ENCODE results near the gene NT5C2. TPM values are rescaled to one million over a fixed set of nuclear protein-coding genes. Genes with fewer than 3 reads are reported as not detected.
"Not testable (repeated sequence)": the region's sequence is repeated elsewhere in the genome, so short reads cannot be mapped to it uniquely, and the experiment has no call there.

Gene NT5C2
- total RNA-seq, 4 donors from 2014 or later, result 28.4 to 51.5 (median 33.2) TPM

- 97% methylated on average over 4 of the region's 4 CpGs for WGBS
- peak in 1 of 2 donors; percentile 2 for DNase-seq (ENCODE audit: low spot score in 2 of 2)
- no peak overlapping the region for H3K4me3 ChIP-seq
- H3K36me3 ChIP-seq, result no peaks in the 10 kb centered on the region
- no peak overlapping the region for H3K27ac ChIP-seq
- H3K4me1 ChIP-seq, result peaks cover 4% of the 10 kb centered on the region
- no peaks in the 10 kb centered on the region for H3K27me3 ChIP-seq
- peaks cover 9% of the 10 kb centered on the region for H3K9me3 ChIP-seq
- TF ChIP-seq POLR2A (IDR thresholded peaks at IDR 0.05) (no peak), CTCF (IDR thresholded peaks at IDR 0.05) (no peak), EP300 (IDR thresholded peaks at IDR 0.05) (no peak), POLR2AphosphoS5 (IDR thresholded peaks at IDR 0.05) (no peak)
These were observed 31.1 kb upstream of the NT5C2 start for GRCh38 chr10:103224133-103224532.

- DNase-seq (ENCODE audit: low spot score in 2 of 2), result peak in 1 of 2 donors; percentile 10
- H3K27ac ChIP-seq, H3K4me1 ChIP-seq, H3K27me3 ChIP-seq, H3K4me3 ChIP-seq, H3K36me3 ChIP-seq, H3K9me3 ChIP-seq: not testable (repeated sequence)
- 38% methylated on average over 4 of the region's 4 CpGs for WGBS
These were observed 23.3 kb upstream of the NT5C2 start for GRCh38 chr10:103216362-103216761.

GRCh38 chr10:103215601-103216000 lies 22.5 kb upstream of the NT5C2 start:
- no peak for TF ChIP-seq POLR2A (IDR thresholded peaks at IDR 0.05)
- TF ChIP-seq CTCF (IDR thresholded peaks at IDR 0.05), result no peak
- Histone ChIP-seq H3K27ac (no peak overlapping the region), H3K4me1 (no peaks in the 10 kb centered on the region), H3K4me3 (no peak overlapping the region), H3K9me3 (no peaks in the 10 kb centered on the region), H3K36me3 (no peaks in the 10 kb centered on the region), H3K27me3 (no peaks in the 10 kb centered on the region)
- DNase-seq (ENCODE audit: low spot score in 2 of 2), result peak in 1 of 2 donors; percentile 19
- 90% methylated on average over 5 of the region's 5 CpGs for WGBS

GRCh38 chr10:103210262-103210661 lies 17.2 kb upstream of the NT5C2 start:
- DNase-seq (ENCODE audit: low spot score in 2 of 2), result peak in 1 of 2 donors; percentile 5
- H3K4me1 ChIP-seq, H3K4me3 ChIP-seq, H3K27ac ChIP-seq, H3K27me3 ChIP-seq, H3K9me3 ChIP-seq, H3K36me3 ChIP-seq: not testable (repeated sequence)
- WGBS, result 94% methylated on average over 4 of the region's 4 CpGs

- H3K27ac ChIP-seq, H3K36me3 ChIP-seq, H3K4me1 ChIP-seq, H3K4me3 ChIP-seq, H3K9me3 ChIP-seq, H3K27me3 ChIP-seq: not testable (repeated sequence)
- peak in 1 of 2 donors; percentile 5 for DNase-seq (ENCODE audit: low spot score in 2 of 2)
- 54% methylated on average over 3 of the region's 3 CpGs for WGBS
These were observed 14.6 kb upstream of the NT5C2 start for GRCh38 chr10:103207643-103208042.

- Histone ChIP-seq H3K4me1 (no peaks in the 10 kb centered on the region), H3K36me3 (no peaks in the 10 kb centered on the region), H3K4me3 (no peak overlapping the region), H3K27me3 (no peaks in the 10 kb centered on the region), H3K27ac (no peak overlapping the region), H3K9me3 (no peaks in the 10 kb centered on the region)
- TF ChIP-seq POLR2AphosphoS5 (IDR thresholded peaks at IDR 0.05) (no peak), EP300 (IDR thresholded peaks at IDR 0.05) (no peak)
- no peak for DNase-seq (ENCODE audit: low spot score in 2 of 2)
- WGBS, result 75% methylated on average over 2 of the region's 2 CpGs
These were observed 14.1 kb upstream of the NT5C2 start for GRCh38 chr10:103207141-103207540.

- peak in 1 of 2 donors; percentile 5 for DNase-seq (ENCODE audit: low spot score in 2 of 2)
- WGBS, result 78% methylated on average over 3 of the region's 3 CpGs
- H3K4me3 ChIP-seq, H3K36me3 ChIP-seq, H3K4me1 ChIP-seq, H3K9me3 ChIP-seq, H3K27ac ChIP-seq, H3K27me3 ChIP-seq: not testable (repeated sequence)
These were observed 13.6 kb upstream of the NT5C2 start for GRCh38 chr10:103206715-103207114.

- WGBS, result 80% methylated on average over 4 of the region's 4 CpGs
- not testable (repeated sequence) for H3K27ac ChIP-seq; H3K9me3 ChIP-seq; H3K27me3 ChIP-seq; H3K4me3 ChIP-seq; H3K36me3 ChIP-seq; H3K4me1 ChIP-seq; DNase-seq (ENCODE audit: low spot score in 2 of 2)
These were observed 12.3 kb upstream of the NT5C2 start for GRCh38 chr10:103205401-103205800.
